ENCODE data around the gene C6orf58. TPM values are rescaled to one million over a fixed set of nuclear protein-coding genes. Genes with fewer than 3 reads are reported as not detected.
A peak's percentile ranks its signal among the peaks of the same experiment; 100 is the strongest.
"Not testable (repeated sequence)": the region's sequence is repeated elsewhere in the genome, so short reads cannot be mapped to it uniquely, and the experiment has no call there.

The C6orf58 gene
- total RNA-seq, 1 experiment from 2014 or later = not detected

DNA sequence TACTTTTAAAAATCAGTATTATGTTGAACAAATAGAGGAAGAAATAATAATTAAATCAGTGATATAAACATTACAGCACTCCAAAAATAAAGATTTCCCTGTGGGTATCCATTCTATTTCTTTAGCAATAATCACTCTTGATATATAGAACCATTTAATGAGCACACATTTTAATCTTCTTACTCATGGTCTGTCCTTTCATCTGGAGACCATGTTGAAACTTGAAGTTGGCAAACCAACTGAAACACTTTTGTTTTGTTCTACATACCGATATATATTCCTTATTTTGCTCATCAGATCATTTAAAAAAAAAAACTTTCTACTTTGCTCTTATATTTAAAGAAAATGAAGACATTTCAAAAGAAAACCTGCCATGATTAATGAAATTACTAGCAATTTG lies 13.4 kb downstream of the C6orf58 start:
- DNase-seq (ENCODE audit: low spot score) = no peak

DNA sequence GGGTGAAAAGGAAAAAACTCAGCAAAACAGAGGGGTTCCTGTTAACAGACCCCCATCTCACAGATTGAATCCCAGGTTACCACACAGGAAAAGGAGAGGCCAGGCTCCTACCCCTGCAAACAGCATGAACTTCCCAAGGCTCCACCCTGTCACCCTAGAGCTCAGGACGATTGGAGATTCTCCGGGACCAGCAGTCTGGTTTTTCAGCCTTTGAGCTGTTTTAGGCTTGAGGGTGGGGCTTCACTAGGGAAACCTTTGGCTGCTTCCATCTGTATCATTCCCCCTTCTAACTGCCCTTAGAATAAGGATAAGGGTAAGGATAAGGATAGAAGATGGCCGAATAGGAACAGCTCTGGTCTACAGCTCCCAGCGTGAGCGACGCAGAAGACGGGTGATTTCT lies 16.0 kb downstream of the C6orf58 start:
- no peak for DNase-seq (ENCODE audit: low spot score)

DNA sequence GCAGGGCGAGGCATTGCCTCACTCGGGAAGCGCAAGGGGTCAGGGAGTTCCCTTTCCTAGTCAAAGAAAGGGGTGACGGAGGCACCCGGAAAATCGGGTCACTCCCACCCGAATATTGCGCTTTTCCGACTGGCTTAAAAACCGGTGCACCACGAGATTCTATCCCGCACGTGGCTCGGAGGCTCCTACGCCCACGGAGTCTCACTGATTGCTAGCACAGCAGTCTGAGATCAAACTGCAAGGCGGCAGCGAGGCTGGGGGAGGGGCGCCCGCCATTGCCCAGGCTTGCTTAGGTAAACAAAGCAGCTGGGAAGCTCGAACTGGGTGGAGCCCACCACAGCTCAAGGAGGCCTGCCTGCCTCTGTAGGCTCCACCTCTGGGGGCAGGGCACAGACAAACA lies 16.5 kb downstream of the C6orf58 start:
- DNase-seq (ENCODE audit: low spot score) = not testable (repeated sequence)

DNA sequence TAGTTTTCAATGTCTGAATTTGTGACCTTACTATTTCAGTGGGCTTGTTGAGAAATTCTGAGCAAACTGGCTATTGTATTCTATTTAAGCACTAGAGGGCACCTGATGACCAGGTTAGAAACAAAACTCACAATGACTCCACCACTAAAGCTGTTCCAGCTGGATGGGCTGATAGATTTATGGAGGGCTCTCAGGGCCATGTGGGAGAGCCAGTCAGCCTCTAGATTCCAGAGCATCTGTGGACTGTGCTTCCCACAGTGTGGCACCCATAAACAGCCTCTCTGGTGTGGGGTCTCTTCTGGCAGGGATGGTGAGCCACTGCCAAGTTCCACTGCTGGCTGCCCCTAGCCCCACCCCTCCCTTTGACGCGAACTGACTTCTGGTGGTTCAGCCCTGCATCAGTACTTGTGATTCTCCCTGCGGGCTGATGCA lies 29.2 kb downstream of the C6orf58 start:
- DNase-seq (ENCODE audit: low spot score) = peak; percentile 35

DNA sequence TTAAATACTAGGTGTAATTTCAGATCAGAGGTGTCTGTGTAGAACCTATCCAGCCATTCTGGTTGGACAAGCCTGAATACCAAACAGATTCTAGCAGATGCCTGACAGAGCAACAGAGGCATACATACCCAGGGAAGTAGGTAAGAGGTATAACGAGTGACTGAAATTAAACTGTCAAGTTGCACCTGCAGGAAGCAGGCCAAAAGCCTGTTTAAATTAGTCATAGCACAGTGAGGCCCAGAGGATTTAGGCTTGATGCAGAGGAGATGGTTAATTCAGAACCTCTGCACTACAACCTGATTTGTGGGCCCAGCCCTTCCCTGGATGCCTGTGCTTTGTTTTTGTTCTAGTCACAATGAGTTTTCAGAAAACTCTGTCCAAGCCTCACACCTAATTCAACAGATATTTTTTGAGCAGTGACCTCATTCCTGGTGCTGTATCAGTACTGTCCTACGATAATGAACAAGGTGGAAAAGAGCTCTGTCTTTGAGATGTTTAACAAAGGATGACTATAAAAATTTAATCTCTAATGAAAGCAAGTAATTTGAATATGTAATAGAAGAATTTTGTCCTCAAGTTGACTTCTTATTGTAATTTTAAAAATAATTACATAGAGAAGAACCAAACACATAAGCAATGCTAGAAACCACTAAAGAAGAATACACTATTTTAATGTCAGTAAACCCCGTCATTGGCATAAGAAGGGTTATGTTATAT lies 31.7 kb downstream of the C6orf58 start:
- no peak for DNase-seq (ENCODE audit: low spot score)

DNA sequence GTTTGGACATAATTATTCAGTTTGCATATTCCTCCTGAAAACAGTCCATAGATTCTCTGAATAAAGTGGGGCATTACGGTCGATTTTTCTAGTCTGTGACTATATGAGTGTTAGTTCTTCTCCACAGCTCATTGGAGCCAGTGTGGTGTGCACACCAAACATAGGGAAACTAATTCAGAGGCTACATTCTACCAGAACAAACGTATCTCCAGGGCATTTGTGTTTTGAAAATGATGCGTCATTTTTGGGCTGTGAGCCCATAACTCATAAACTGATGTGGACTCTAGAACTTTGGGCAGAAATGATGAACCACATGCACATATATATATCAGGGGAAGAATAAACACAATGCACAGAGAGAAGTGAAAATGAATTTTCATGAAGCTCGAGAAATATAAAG lies 41.8 kb downstream of the C6orf58 start:
- no peak for DNase-seq (ENCODE audit: low spot score)

DNA sequence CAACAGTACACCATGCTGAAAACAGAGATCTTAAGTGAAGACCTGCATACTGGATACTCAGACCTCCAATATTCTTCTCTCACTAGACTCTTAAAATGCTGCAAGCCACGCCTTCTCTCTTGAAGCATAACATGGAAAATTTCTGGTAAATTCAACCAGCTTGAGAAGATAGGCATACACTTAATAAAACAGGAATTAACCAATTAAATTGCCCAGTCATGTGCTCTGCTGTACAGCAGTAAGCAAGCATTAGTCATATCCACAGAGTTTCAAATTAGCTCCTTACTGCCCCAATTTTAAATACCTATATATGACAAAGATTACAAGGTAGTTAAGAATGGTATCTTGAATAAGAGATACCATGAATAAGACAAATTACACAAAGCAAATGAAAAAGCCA lies 53.8 kb downstream of the C6orf58 start:
- no peak for DNase-seq (ENCODE audit: low spot score)

DNA sequence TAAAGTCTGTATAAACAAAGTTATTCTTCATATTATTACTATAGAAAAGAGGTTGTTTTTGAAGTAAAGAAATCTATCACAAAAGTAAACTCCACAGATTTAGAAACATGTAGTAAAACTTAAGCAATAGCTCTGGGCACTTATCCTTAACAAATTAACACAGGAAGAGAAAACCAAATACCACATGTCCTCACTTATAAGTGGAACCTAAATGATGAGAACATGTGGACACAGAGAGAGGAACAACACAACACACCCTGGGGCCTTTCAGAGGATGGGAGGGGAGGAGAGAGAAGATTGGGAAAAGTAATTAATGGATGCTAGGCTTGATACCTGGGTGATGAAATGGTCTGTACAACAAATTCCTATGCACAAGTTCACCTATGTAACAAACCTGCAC lies 57.2 kb downstream of the C6orf58 start:
- DNase-seq (ENCODE audit: low spot score) = no peak

DNA sequence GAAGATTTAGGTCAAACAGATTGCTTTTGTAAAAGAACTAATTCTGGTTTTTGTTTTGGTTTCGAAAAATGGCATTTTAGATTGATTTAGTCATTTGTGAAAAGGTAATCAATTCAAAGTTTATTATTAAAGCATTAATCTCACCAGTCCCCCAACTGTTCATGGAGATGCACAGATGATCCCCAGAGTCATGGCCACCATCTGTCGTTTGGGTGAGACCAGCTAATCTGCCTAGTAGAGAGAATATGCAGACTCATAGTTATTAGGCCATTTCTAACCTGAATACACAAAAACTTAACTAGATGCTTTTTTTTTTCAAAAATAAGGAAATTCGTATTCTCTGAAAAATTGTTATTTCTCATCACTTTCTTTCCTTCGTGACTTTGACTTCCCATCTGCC lies 58.1 kb downstream of the C6orf58 start:
- DNase-seq (ENCODE audit: low spot score) = no peak

DNA sequence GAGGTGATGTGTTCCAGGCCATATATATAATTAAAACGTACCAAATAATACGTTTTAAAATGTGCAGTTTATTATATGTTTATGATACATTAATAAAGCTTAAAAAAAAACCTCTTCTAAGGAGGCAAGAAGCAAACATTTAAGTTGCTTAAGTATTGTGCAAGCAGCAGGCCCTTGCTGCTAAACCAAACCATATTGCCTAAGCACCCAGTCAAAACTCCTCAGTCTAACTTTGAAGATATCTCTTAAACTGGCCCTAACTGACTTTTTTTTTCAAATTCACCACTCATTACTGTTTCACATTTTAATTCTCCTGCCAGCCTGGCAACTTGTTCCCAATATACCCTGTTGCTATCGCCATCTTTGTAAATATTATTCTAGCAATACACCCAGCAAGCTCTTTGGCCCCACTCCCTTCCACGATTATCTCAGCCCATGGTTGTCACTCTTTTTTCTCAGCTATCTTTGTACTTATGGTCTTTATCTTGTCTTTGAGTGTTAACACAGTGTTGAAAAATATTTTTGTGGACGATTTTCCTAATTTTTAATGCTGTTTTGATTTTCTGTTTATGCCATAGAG lies 60.9 kb downstream of the C6orf58 start:
- no peak for DNase-seq (ENCODE audit: low spot score)

Other genes with a start within 250 kb of the C6orf58 start
- gene ECHDC1, start 233.6 kb upstream of the C6orf58 start, total RNA-seq (2014; rRNA removed; shearing (Covaris generic)) = 60.7 and 67.5 TPM in 2 replicates
- gene KIAA0408, start 117.8 kb upstream of the C6orf58 start, total RNA-seq (2014; rRNA removed; shearing (Covaris generic)) = 0.94 and 1.4 TPM in 2 replicates

Measured in H4 (cell line).